HG02981 (cell line): ENCODE data around the gene REV1.

Source experiments
- ATAC-seq: cut with Tn5 transposase; IDR thresholded peaks from one replicate; pipeline ENCODE4 v1.9.1; 2021; ENCODE audit warnings: mild to moderate bottlenecking, moderate library complexity; ENCODE audit not compliant: unreplicated experiment

Gene REV1

GRCh38 chr2:99404797-99405669 lies 84.8 kb downstream of the REV1 start:
- no peak for ATAC-seq

- ATAC-seq = no peak
These were observed 85.6 kb downstream of the REV1 start for GRCh38 chr2:99404039-99404796.

- ATAC-seq = no peak
These were observed 86.3 kb downstream of the REV1 start for GRCh38 chr2:99403524-99403923.

GRCh38 chr2:99403084-99403483 lies 86.7 kb downstream of the REV1 start:
- ATAC-seq = no peak

- ATAC-seq = no peak
These were observed 88.0 kb downstream of the REV1 start for GRCh38 chr2:99401841-99402240.

- ATAC-seq = no peak
These were observed 90.0 kb downstream of the REV1 start for GRCh38 chr2:99399795-99400194.

- no peak for ATAC-seq
These were observed 90.8 kb downstream of the REV1 start for GRCh38 chr2:99399063-99399462.

- ATAC-seq = no peak
These were observed 91.5 kb downstream of the REV1 start for GRCh38 chr2:99398303-99398702.

GRCh38 chr2:99397266-99397920 lies 92.4 kb downstream of the REV1 start:
- ATAC-seq = no peak

- ATAC-seq = no peak
These were observed 94.2 kb downstream of the REV1 start for GRCh38 chr2:99395589-99396130.

- no peak for ATAC-seq
These were observed 99.9 kb downstream of the REV1 start for GRCh38 chr2:99389946-99390345.

- no peak for ATAC-seq
These were observed 100.4 kb downstream of the REV1 start for GRCh38 chr2:99389371-99389770.

GRCh38 chr2:99388892-99389291 lies 100.9 kb downstream of the REV1 start:
- ATAC-seq = no peak

- ATAC-seq = no peak
These were observed 103.8 kb downstream of the REV1 start for GRCh38 chr2:99386011-99386410.

- ATAC-seq = no peak
These were observed 107.7 kb downstream of the REV1 start for GRCh38 chr2:99382143-99382542.

- ATAC-seq = peak; percentile 88
These were observed 109.3 kb downstream of the REV1 start for GRCh38 chr2:99380376-99381010.

GRCh38 chr2:99377879-99378278 lies 111.9 kb downstream of the REV1 start:
- ATAC-seq = no peak

GRCh38 chr2:99376254-99376864 lies 113.5 kb downstream of the REV1 start:
- no peak for ATAC-seq

- ATAC-seq = no peak
These were observed 115.1 kb downstream of the REV1 start for GRCh38 chr2:99374747-99375146.

GRCh38 chr2:99373144-99373543 lies 116.7 kb downstream of the REV1 start:
- ATAC-seq = no peak
